IMR-90 (cell line): Measurements from ENCODE around the gene TCEAL5. TPM values are rescaled to one million over a fixed set of nuclear protein-coding genes. Genes with fewer than 3 reads are reported as not detected.

Source experiments
- ATAC-seq: fragments of 200-7000 bp; cut with Tn5 transposase; 2 replicates; pipeline ENCODE4 v1.9.1; 2020; ENCODE audit warnings: low read depth, mild to moderate bottlenecking, moderate library complexity
- BruUV-seq: library from RNA; stranded (reverse); fragments of 400-500 nt; replicated peaks from 2 replicates; lab custom pipeline; 2021; lab: Mats Ljungman, UMichigan
- CTCF ChIA-PET: fragments of 300-600 bp; formaldehyde crosslinking; extraction: SDS; loops from one replicate; lab custom pipeline; 2021; ENCODE audit warnings: antibody characterized with exemption; lab: Yijun Ruan, JAX
- POLR2A ChIA-PET: fragments of 300-600 bp; sonication (Branson Sonifier 250); formaldehyde crosslinking; loops from one replicate; lab custom pipeline; 2022; ENCODE audit warnings: antibody characterized with exemption; ENCODE audit not compliant: unreplicated experiment; lab: Charles Lee
- DNase-seq: peaks from one replicate; pipeline ENCODE4 v3.0.0; 2013
- H2AFZ ChIP-seq: replicated peaks from 2 replicates; pipeline ENCODE3; 2013; ENCODE audit warnings: low read length, mild to moderate bottlenecking; ENCODE audit not compliant: poor library complexity
- H2AK5ac ChIP-seq: 2 replicates; pipeline ENCODE4 v1.6.1; 2013; ENCODE audit warnings: low read depth, low read length, inconsistent platforms
- H2AK9ac ChIP-seq: replicated peaks from 2 replicates; pipeline ENCODE3; 2013; ENCODE audit warnings: mild to moderate bottlenecking, low read depth, low read length, moderate library complexity; ENCODE audit not compliant: poor library complexity
- H2BK120ac ChIP-seq: 2 replicates; pipeline ENCODE4 v1.6.1; 2013; ENCODE audit warnings: low read depth, low read length, inconsistent platforms
- H2BK15ac ChIP-seq: 3 replicates; pipeline ENCODE4 v1.6.1; 2013; ENCODE audit warnings: low read depth, low read length, inconsistent platforms
- H2BK20ac ChIP-seq: 2 replicates; pipeline ENCODE4 v1.6.1; 2013; ENCODE audit warnings: low read depth, mild to moderate bottlenecking, inconsistent platforms, low read length, moderate library complexity
- H2BK5ac ChIP-seq: 2 replicates; pipeline ENCODE4 v1.6.1; 2013; ENCODE audit warnings: mild to moderate bottlenecking, low read depth, low read length, inconsistent platforms; ENCODE audit not compliant: poor library complexity, severe bottlenecking
- H3K14ac ChIP-seq: replicated peaks from 2 replicates; pipeline ENCODE4 v1.6.1; 2013; ENCODE audit warnings: low read depth, low read length, inconsistent platforms
- H3K18ac ChIP-seq: 2 replicates; pipeline ENCODE4 v1.6.1; 2013; ENCODE audit warnings: low read depth, low read length, control low read depth
- H3K23ac ChIP-seq: 2 replicates; pipeline ENCODE4 v1.6.1; 2013; ENCODE audit warnings: low read depth, low read length, inconsistent platforms
- H3K27ac ChIP-seq: 2 replicates; pipeline ENCODE4 v1.5.1; 2013; ENCODE audit warnings: mild to moderate bottlenecking, control low read depth, low read length; ENCODE audit not compliant: insufficient read depth
- H3K27me3 ChIP-seq: 2 replicates; pipeline ENCODE4 v1.6.1; 2013; ENCODE audit warnings: low read length; ENCODE audit not compliant: control insufficient read depth, insufficient read depth
- H3K36me3 ChIP-seq: 2 replicates; pipeline ENCODE4 v1.6.1; 2013; ENCODE audit warnings: low read length, mixed read lengths; ENCODE audit not compliant: control insufficient read depth, insufficient read depth
- H3K4ac ChIP-seq: 2 replicates; pipeline ENCODE4 v1.6.1; 2013; ENCODE audit warnings: low read depth, low read length, inconsistent platforms
- H3K4me1 ChIP-seq: 2 replicates; pipeline ENCODE4 v1.6.1; 2013; ENCODE audit warnings: low read length, mixed read lengths; ENCODE audit not compliant: control insufficient read depth, insufficient read depth
- H3K4me2 ChIP-seq: 2 replicates; pipeline ENCODE4 v1.6.1; 2013; ENCODE audit warnings: low read depth, mild to moderate bottlenecking, control low read depth, low read length, moderate library complexity
- H3K4me3 ChIP-seq: 2 replicates; pipeline ENCODE4 v1.5.1; 2013; ENCODE audit warnings: low read depth, mild to moderate bottlenecking, control low read depth, low read length, moderate library complexity; ENCODE audit not compliant: insufficient read depth
- H3K56ac ChIP-seq: 2 replicates; pipeline ENCODE4 v1.6.1; 2013; ENCODE audit warnings: low read length, inconsistent platforms; ENCODE audit not compliant: insufficient read depth; ENCODE audit errors: extremely low read depth
- H3K79me1 ChIP-seq, 2 experiments: 2 replicates each; pipeline ENCODE4 v1.6.1; 2013; ENCODE audit warnings: low read length in 2 of 2, inconsistent platforms in 1 of 2, low read depth in 1 of 2
- H3K9ac ChIP-seq: 2 replicates; pipeline ENCODE4 v1.6.1; 2013; ENCODE audit warnings: low read depth, low read length, control low read depth
- H3K9me1 ChIP-seq: 2 replicates; pipeline ENCODE4 v1.6.1; 2013; ENCODE audit warnings: low read length, inconsistent platforms; ENCODE audit not compliant: insufficient read depth
- H3K9me3 ChIP-seq: 2 replicates; pipeline ENCODE4 v1.6.1; 2013; ENCODE audit warnings: low read length; ENCODE audit not compliant: control insufficient read depth, insufficient read depth
- H4K20me1 ChIP-seq: 2 replicates; pipeline ENCODE4 v1.6.1; 2013; ENCODE audit warnings: low read length, inconsistent platforms; ENCODE audit not compliant: insufficient read depth
- H4K5ac ChIP-seq: 2 replicates; pipeline ENCODE4 v1.6.1; 2013; ENCODE audit warnings: mild to moderate bottlenecking, low read depth, low read length, control low read depth
- H4K8ac ChIP-seq, 2 experiments: 2 replicates each; pipeline ENCODE4 v1.6.1; 2013; ENCODE audit warnings: low read depth in 2 of 2, low read length in 2 of 2, control low read depth in 1 of 2, inconsistent platforms in 1 of 2
- H4K91ac ChIP-seq: 2 replicates; pipeline ENCODE4 v1.6.1; 2013; ENCODE audit warnings: low read depth, low read length, inconsistent platforms; ENCODE audit not compliant: insufficient read depth
- BHLHE40 ChIP-seq: fragments of 150-350 bp; IDR thresholded peaks from 2 replicates; pipeline ENCODE4 v1.6.1; 2016; ENCODE audit warnings: mild to moderate bottlenecking, low read depth, low read length
- CHD1 ChIP-seq: IDR thresholded peaks from 2 replicates; pipeline ENCODE4 v1.6.1; 2012; ENCODE audit warnings: low read depth, low read length, improper control_type of control experiment
- ELK1 ChIP-seq: fragments of 150-350 bp; IDR thresholded peaks from 2 replicates; pipeline ENCODE4 v1.6.1; 2016; ENCODE audit warnings: low read depth, mild to moderate bottlenecking, low read length, moderate library complexity, borderline replicate concordance
- FOS ChIP-seq: fragments of 150-350 bp; IDR thresholded peaks from 2 replicates; pipeline ENCODE4 v1.6.1; 2016; ENCODE audit warnings: low read depth, low read length
- MAFK ChIP-seq: IDR thresholded peaks from 2 replicates; pipeline ENCODE4 v1.6.1; 2012; ENCODE audit warnings: low read depth, low read length, improper control_type of control experiment
- MAZ ChIP-seq: IDR thresholded peaks from 2 replicates; pipeline ENCODE4 v1.6.1; 2012; ENCODE audit warnings: low read depth, mild to moderate bottlenecking, low read length, improper control_type of control experiment, moderate library complexity, borderline replicate concordance
- MXI1 ChIP-seq: IDR thresholded peaks from 2 replicates; pipeline ENCODE4 v1.6.1; 2012; ENCODE audit warnings: low read depth, mild to moderate bottlenecking, low read length, moderate library complexity, borderline replicate concordance
- NFE2L2 ChIP-seq: fragments of 150-350 bp; IDR thresholded peaks from 2 replicates; pipeline ENCODE4 v1.6.1; 2016; ENCODE audit warnings: low read depth, mild to moderate bottlenecking, low read length
- RAD21 ChIP-seq: IDR thresholded peaks from 2 replicates; pipeline ENCODE4 v1.6.1; 2012; ENCODE audit warnings: low read length, improper control_type of control experiment
- RCOR1 ChIP-seq: IDR thresholded peaks from 2 replicates; pipeline ENCODE4 v1.6.1; 2012; ENCODE audit warnings: mild to moderate bottlenecking, low read length, improper control_type of control experiment; ENCODE audit not compliant: insufficient replicate concordance
- RFX5 ChIP-seq: IDR thresholded peaks from 2 replicates; pipeline ENCODE4 v1.8.0; 2012; ENCODE audit warnings: low read depth, mild to moderate bottlenecking, low read length, moderate library complexity
- SMC3 ChIP-seq: fragments of 150-350 bp; IDR thresholded peaks from 2 replicates; pipeline ENCODE4 v1.6.1; 2016; ENCODE audit warnings: low read depth, mild to moderate bottlenecking, antibody characterized with exemption, low read length, moderate library complexity
- USF2 ChIP-seq: fragments of 150-350 bp; IDR thresholded peaks from 2 replicates; pipeline ENCODE4 v1.6.1; 2017; ENCODE audit warnings: mild to moderate bottlenecking, antibody characterized with exemption, low read length, low read depth
- WGBS, 2 experiments: methylation state at CpG; one replicate each; pipeline versions ENCODE4 v1.1.5 to v1.1.7; 2013; ENCODE audit warnings: missing lambda C conversion rate in 2 of 2; ENCODE audit not compliant: insufficient read length in 1 of 2; ENCODE audit errors: extremely low coverage in 2 of 2; 5-methylcytosine and 5-hydroxymethylcytosine counted together
- dilution Hi-C: fragments of 300-500 bp; cut with HindIII; formaldehyde crosslinking; loops from one replicate; pipeline ENCODE4 v1.14.3; 2018; ENCODE audit warnings: low sequenced_read_pairs; ENCODE audit not compliant: unreplicated experiment
- in situ Hi-C: fragments of 300-500 bp; cut with MboI; formaldehyde crosslinking; loops from 3 replicates; pipeline ENCODE4 v1.14.3; 2019; ENCODE audit warnings: low sequenced_read_pairs, inconsistent platforms, mixed read lengths
- intact Hi-C: fragments of 100-400 bp; cut with micrococcal nuclease; formaldehyde crosslinking; loops from 2 replicates; pipeline ENCODE4 v1.10.0; 2022
- polyA plus RNA-seq, 3 experiments: library from polyadenylated mRNA; depleted of rRNA; stranded (reverse); fragments of >200 nt; gene quantifications; 2 replicates each; pipeline ENCODE4 v1.2.3, GENCODE V29; 2012; ENCODE audit warnings: low replicate concordance in 1 of 3
- total RNA-seq: library from RNA; depleted of rRNA; stranded (reverse); fragments of >200 nt; gene quantifications from 2 replicates; pipeline ENCODE4 v1.2.3, GENCODE V29; 2012

TCEAL5 gene
- total and polyA plus RNA-seq, 2 of the 4 experiments (the other 2 are of a cell fraction), result not detected

- intact Hi-C loops, result no loop called here
- Histone ChIP-seq H2BK120ac (no peak overlapping the region), H3K27me3 (peaks cover 31% of the 10 kb centered on the region), H3K23ac (no peak overlapping the region), H4K91ac (no peak overlapping the region), H3K36me3 (no peaks in the 10 kb centered on the region), H3K4me2 (no peak overlapping the region), H2BK15ac (no peak overlapping the region), H2AK9ac (no peak overlapping the region), H2BK5ac (no peak overlapping the region), H4K8ac (no peak overlapping the region), H3K18ac (no peak overlapping the region), H3K56ac (no peak overlapping the region), H2AK5ac (no peak overlapping the region), H3K27ac (no peak overlapping the region), H3K14ac (no peak overlapping the region), H3K9ac (no peak overlapping the region), H3K4me3 (no peak overlapping the region), H3K9me3 (no peaks in the 10 kb centered on the region), H4K20me1 (no peaks in the 10 kb centered on the region), H2AFZ (no peak overlapping the region), H3K9me1 (no peaks in the 10 kb centered on the region), H2BK20ac (no peak overlapping the region), H4K5ac (no peak overlapping the region), H3K79me1 (no peaks in the 10 kb centered on the region), H3K4me1 (no peaks in the 10 kb centered on the region), H3K4ac (no peak overlapping the region)
- ATAC-seq (no peak), DNase-seq (no peak)
- no TSS peak for BruUV-seq
- dilution Hi-C loops, result no loop called here
- TF ChIP-seq MAFK, result no peak
- no peak for TF ChIP-seq MXI1
- TF ChIP-seq BHLHE40, result no peak
- no peak for TF ChIP-seq USF2
- TF ChIP-seq RAD21, result no peak
- no peak for TF ChIP-seq RCOR1
- TF ChIP-seq NFE2L2, result no peak
- TF ChIP-seq ELK1, result no peak
- TF ChIP-seq FOS, result no peak
- no peak for TF ChIP-seq CHD1
- no peak for TF ChIP-seq MAZ
- TF ChIP-seq RFX5, result no peak
- no peak for TF ChIP-seq SMC3
- ChIA-PET POLR2A (no interaction called here), CTCF (no interaction called here)
- in situ Hi-C loops, result no loop called here
- WGBS, 2 experiments, result no CpG with 5 or more reads among the region's 1 CpG
These were observed 3.1 kb upstream of the TCEAL5 start for GRCh38 chrX:103279624-103280023.
